Measurements from ENCODE around the gene TMEM248. TPM values are rescaled to one million over a fixed set of nuclear protein-coding genes. Genes with fewer than 3 reads are reported as not detected.
"Not testable (repeated sequence)": the region's sequence is repeated elsewhere in the genome, so short reads cannot be mapped to it uniquely, and the experiment has no call there.

The TMEM248 gene
- total RNA-seq, 1 donor from 2014 or later, result 128 TPM

GRCh38 chr7:67000601-67001258 is 79.7 kb downstream of the TMEM248 start:
- DNase-seq (ENCODE audit: low spot score), result not testable (repeated sequence)

DNA sequence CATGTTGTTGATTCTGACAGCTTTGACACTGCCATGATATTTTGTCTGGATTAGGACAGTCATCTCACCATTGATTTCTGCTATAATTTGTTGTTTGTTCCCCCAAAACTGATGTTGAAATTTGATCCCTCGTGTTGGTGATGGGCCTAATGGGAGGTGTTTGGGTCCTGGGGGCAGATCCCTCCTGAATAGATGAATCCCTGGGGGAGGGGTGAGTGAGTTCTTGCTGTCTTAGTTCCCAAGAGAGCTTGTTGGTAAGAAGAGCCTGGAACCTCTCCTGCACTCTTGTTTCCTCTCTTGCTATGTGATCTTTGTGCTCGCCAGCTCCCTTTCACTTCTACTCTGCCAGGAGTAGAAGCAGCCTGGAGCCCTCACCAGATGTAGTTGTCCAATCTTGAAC is 83.1 kb downstream of the TMEM248 start:
- DNase-seq (ENCODE audit: low spot score), result not testable (repeated sequence)

DNA sequence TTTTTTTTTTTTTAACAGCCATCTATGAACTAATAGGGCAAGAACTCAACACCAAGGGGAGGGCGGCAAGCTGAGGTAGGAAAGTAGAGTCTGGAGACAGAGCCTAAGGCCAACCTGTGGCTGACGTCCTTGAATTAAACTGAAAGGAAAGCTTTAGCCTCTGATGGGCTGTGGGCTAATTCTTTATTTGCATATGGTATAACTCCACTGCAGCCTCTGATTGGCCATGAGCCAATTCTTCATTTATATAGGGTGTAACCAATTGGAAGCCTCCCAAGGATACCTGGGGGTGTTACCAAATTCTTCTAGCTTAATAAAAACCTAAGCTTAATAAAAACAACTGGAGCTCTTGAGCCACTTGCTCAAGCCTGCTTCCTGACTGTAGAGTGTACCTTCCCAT is 85.9 kb downstream of the TMEM248 start:
- DNase-seq (ENCODE audit: low spot score), result no peak

Other genes starting within 250 kb of the TMEM248 start
- gene RABGEF1, start 180.5 kb upstream of the TMEM248 start, total RNA-seq, result 31.8 TPM
- gene SBDS, start 74.4 kb downstream of the TMEM248 start, total RNA-seq, result 123 TPM
- gene TYW1, start 75.6 kb downstream of the TMEM248 start, total RNA-seq, result 27.7 TPM

Measured in ureter (tissue), 1 donor.